DOHH2 (cell line): ENCODE measurements around the gene TPRN.
A peak's percentile ranks its signal among the peaks of the same experiment; 100 is the strongest.

ENCODE experiments used
- H3F3A ChIP-seq: fragments of 200-600 bp; sonication (generic), shearing (Covaris generic); 2 replicates; pipeline ENCODE4 v1.6.0; 2016; ENCODE audit warnings: antibody characterized with exemption, mild to moderate bottlenecking; ENCODE audit not compliant: control insufficient read depth, insufficient read depth
- H3K27ac ChIP-seq: fragments of 200-600 bp; sonication (generic); 2 replicates; pipeline ENCODE4 v1.5.1; 2014; ENCODE audit warnings: low read depth, mild to moderate bottlenecking, low read length, moderate library complexity
- H3K27me3 ChIP-seq: fragments of 200-600 bp; sonication (generic); 2 replicates; pipeline ENCODE4 v1.6.1; 2014; ENCODE audit warnings: mild to moderate bottlenecking, low read length, mixed read lengths; ENCODE audit not compliant: control insufficient read depth
- H3K36me3 ChIP-seq: fragments of 200-600 bp; sonication (generic); 2 replicates; pipeline ENCODE4 v1.6.1; 2014; ENCODE audit warnings: mild to moderate bottlenecking, low read length, moderate library complexity, mixed read lengths; ENCODE audit not compliant: control insufficient read depth
- H3K4me1 ChIP-seq: fragments of 200-600 bp; sonication (generic); 2 replicates; pipeline ENCODE4 v1.6.1; 2014; ENCODE audit warnings: mild to moderate bottlenecking, low read length, mixed read lengths; ENCODE audit not compliant: control insufficient read depth
- H3K4me2 ChIP-seq: fragments of 200-600 bp; sonication (generic); 2 replicates; pipeline ENCODE4 v1.6.0; 2014; ENCODE audit warnings: mild to moderate bottlenecking, low read length, moderate library complexity
- H3K4me3 ChIP-seq: fragments of 200-600 bp; sonication (generic); 2 replicates; pipeline ENCODE4 v1.5.1; 2014; ENCODE audit warnings: mild to moderate bottlenecking, low read length, mixed read lengths
- H3K79me2 ChIP-seq: fragments of 200-600 bp; sonication (generic); 2 replicates; pipeline ENCODE4 v1.6.1; 2014; ENCODE audit warnings: mild to moderate bottlenecking, low read length, mixed read lengths; ENCODE audit not compliant: control insufficient read depth
- H3K9me2 ChIP-seq: fragments of 200-600 bp; sonication (generic); replicated peaks from 2 replicates; pipeline ENCODE4 v1.6.1; 2014; ENCODE audit warnings: mild to moderate bottlenecking, low read length, mixed read lengths; ENCODE audit not compliant: control insufficient read depth
- H3K9me3 ChIP-seq: fragments of 200-600 bp; sonication (generic); 2 replicates; pipeline ENCODE4 v1.6.1; 2014; ENCODE audit warnings: antibody characterized with exemption, low read length, mixed read lengths; ENCODE audit not compliant: control insufficient read depth, insufficient read depth
- H4K20me1 ChIP-seq: fragments of 200-600 bp; sonication (generic); 2 replicates; pipeline ENCODE4 v1.6.0; 2014; ENCODE audit warnings: low read depth, mild to moderate bottlenecking, antibody characterized with exemption, low read length, moderate library complexity; ENCODE audit not compliant: control insufficient read depth, insufficient read depth
- CTCF ChIP-seq: fragments of 200-600 bp; sonication (generic); IDR thresholded peaks from one replicate; pipeline ENCODE4 v1.5.1; 2014; ENCODE audit warnings: antibody characterized with exemption, mild to moderate bottlenecking, low read depth, low read length; ENCODE audit not compliant: poor library complexity, severe bottlenecking
- EZH2phosphoT487 ChIP-seq: fragments of 200-600 bp; sonication (generic); IDR thresholded peaks from 2 replicates; pipeline ENCODE4 v1.6.1; 2017; ENCODE audit warnings: borderline replicate concordance, mild to moderate bottlenecking, antibody characterized with exemption, low read length, moderate library complexity, mixed read lengths

Gene TPRN

DNA sequence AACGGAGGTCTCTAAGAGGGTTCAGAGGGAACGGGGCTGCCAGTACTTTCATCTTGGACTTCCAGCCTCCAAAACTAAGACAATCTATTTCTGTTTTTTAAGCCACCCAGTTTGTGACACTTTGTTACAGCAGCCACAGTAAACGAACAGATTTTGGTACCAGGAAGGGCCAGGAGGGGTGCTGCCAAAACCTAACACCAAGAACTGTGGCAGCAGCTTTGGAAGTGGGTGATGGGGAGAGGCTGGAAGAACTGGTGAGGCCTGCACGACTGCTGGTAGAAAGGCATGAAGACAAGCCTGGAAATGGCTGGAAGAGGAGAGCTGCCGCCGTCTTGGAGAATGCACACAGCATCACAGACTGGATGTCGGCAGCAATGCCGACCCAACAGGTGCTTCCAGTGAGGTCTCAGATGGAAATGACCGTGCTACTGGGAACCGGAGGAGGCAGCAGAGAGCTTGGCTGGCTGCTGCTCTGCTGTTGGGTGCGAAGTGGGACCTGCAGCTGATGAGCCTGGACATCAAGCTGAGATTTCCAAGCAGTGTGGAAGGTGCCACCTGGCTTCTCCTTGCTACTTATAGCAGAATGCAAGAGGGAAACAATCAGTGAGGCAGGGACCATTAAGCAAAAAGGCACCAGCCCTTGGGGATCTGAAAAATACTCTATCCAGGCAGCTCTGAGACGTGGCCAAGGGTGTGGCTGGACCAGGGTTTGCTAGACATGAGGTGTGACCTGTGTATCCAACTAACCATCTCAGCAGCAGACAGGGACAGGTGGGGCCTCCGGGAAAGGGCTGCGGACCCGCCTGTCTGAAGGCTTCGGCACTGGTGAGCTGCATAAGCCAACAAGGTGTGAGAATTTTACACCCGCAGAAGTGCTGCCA, 24.0 kb downstream of the TPRN start:
- H3K79me2 ChIP-seq = no peaks in the 10 kb centered on the region
- H3F3A ChIP-seq = peaks cover 7% of the 10 kb centered on the region
- H3K4me1 ChIP-seq = peaks cover 24% of the 10 kb centered on the region
- H3K27ac ChIP-seq = no peak overlapping the region
- no peaks in the 10 kb centered on the region for H3K27me3 ChIP-seq
- no peaks in the 10 kb centered on the region for H3K9me3 ChIP-seq
- TF ChIP-seq CTCF = peak; percentile 55
- no peak for TF ChIP-seq EZH2phosphoT487
- no peak overlapping the region for H3K4me2 ChIP-seq
- H3K9me2 ChIP-seq = no peaks in the 10 kb centered on the region
- H3K36me3 ChIP-seq = peaks cover 20% of the 10 kb centered on the region
- H4K20me1 ChIP-seq = peaks cover 5% of the 10 kb centered on the region; the same call in 1 of the 2 replicates
- H3K4me3 ChIP-seq = no peak overlapping the region

GRCh38 chr9:137175345-137175961, 25.1 kb downstream of the TPRN start:
- H3K27ac ChIP-seq = no peak overlapping the region
- H3K9me2 ChIP-seq = no peaks in the 10 kb centered on the region
- no peak overlapping the region for H3K4me3 ChIP-seq
- H3K27me3 ChIP-seq = peaks cover 6% of the 10 kb centered on the region
- H3K36me3 ChIP-seq = peaks cover 10% of the 10 kb centered on the region
- TF ChIP-seq CTCF (peak; percentile 56), EZH2phosphoT487 (no peak)
- peaks cover 5% of the 10 kb centered on the region; the same call in 1 of the 2 replicates for H4K20me1 ChIP-seq
- H3F3A ChIP-seq = peaks cover 7% of the 10 kb centered on the region
- H3K9me3 ChIP-seq = no peaks in the 10 kb centered on the region
- peaks cover 24% of the 10 kb centered on the region for H3K4me1 ChIP-seq
- no peaks in the 10 kb centered on the region for H3K79me2 ChIP-seq
- H3K4me2 ChIP-seq = peak overlapping the region; percentile 16; the same call in 1 of the 2 replicates

DNA sequence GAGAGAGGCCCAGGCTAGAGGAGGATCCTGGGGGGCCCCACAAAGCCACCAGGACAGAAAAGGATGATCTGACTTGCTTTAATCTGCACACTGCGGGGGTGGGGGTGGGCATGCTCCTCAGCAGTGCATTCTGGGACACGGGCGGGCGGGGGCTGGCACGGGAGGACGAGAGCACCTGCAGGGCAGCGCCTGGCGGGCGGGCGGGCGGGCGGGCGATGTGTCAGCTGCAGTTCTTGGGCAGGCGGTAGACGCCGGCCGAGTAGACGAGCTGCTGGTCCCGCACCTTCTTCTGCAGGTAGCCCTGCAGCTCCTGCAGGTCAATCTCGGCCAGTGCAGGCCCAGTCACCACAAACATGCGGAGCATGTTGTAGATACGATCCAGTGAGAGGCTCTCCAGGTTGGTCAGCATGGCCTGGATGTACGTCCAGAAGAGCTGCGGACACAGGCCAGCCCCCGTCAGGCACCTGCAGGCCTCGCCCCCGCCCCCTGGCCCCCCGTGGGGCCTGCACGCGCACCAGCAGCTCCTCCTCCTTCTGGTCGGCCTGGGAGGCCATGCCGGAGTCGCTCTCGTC, 25.7 kb downstream of the TPRN start:
- H4K20me1 ChIP-seq = peaks cover 5% of the 10 kb centered on the region; the same call in 1 of the 2 replicates
- no peaks in the 10 kb centered on the region for H3K9me2 ChIP-seq
- peaks cover 12% of the 10 kb centered on the region for H3K27me3 ChIP-seq
- no peak overlapping the region for H3K27ac ChIP-seq
- H3K4me1 ChIP-seq = peaks cover 24% of the 10 kb centered on the region
- no peak for TF ChIP-seq CTCF
- no peak for TF ChIP-seq EZH2phosphoT487
- H3K4me2 ChIP-seq = peak overlapping the region; percentile 16; the same call in 1 of the 2 replicates
- H3K79me2 ChIP-seq = no peaks in the 10 kb centered on the region
- H3F3A ChIP-seq = peaks cover 7% of the 10 kb centered on the region
- no peaks in the 10 kb centered on the region for H3K9me3 ChIP-seq
- H3K4me3 ChIP-seq = no peak overlapping the region
- H3K36me3 ChIP-seq = peaks cover 4% of the 10 kb centered on the region
